Fibroblast of the aortic adventitia (primary cell): ENCODE data around the gene FBRSL1. TPM values are rescaled to one million over a fixed set of nuclear protein-coding genes. Genes with fewer than 3 reads are reported as not detected.

Source experiments
- DNase-seq: peaks from one replicate; pipeline ENCODE4 v3.0.0-alpha.2; 2010; ENCODE audit warnings: low read depth
- H3K4me3 ChIP-seq: 2 replicates; pipeline ENCODE4 v1.5.1; 2011; ENCODE audit warnings: low read depth, mild to moderate bottlenecking, control low read depth, low read length, moderate library complexity
- CTCF ChIP-seq: IDR thresholded peaks from 2 replicates; pipeline ENCODE4 v1.5.1; 2011; ENCODE audit warnings: mild to moderate bottlenecking, low read length, control low read depth, inconsistent platforms; ENCODE audit not compliant: insufficient read depth
- total RNA-seq: library from RNA; depleted of rRNA; stranded (reverse); fragments of >200 nt; gene quantifications from 2 replicates; pipeline ENCODE4 v1.2.3, GENCODE V29; 2012; ENCODE audit warnings: low replicate concordance

Gene FBRSL1
- total RNA-seq, 1 donor, result 5.2 TPM

DNA sequence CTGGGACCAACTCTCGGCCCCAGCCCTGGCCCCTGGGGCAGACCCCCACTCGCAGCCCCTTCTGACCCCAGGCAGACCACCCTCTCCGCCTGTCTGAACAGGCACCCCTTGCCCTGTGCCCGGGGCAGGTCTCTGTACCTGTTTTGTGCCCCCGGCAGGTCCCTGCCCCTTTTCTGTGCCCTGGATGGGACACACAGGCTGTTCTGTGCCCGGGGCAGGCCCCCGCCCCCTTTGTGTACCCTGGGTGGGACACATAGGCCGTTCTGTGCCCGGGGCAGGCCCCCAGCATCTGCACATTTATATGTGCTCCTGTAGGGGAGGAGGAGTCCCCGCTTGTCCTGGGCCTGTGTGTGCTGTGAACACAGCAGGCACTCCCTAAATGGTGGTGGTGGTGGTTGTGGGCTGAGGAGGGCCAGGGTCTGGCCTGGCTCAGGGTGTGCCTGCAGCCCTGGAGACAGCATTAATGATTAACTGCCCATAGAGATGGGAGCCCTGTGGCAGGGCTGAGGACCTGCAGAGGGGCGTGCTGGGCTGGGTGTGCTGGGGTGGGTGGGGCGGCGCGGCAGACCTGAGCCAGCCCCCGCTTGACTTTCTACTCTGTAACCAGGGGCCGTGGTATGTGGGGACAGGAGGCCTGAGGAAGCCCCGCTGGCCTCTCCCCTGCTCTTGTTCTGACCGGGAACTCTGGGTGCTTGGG is 3.7 kb downstream of the FBRSL1 start:
- TF ChIP-seq CTCF, result no peak
- H3K4me3 ChIP-seq, result no peak overlapping the region
- no peak for DNase-seq

DNA sequence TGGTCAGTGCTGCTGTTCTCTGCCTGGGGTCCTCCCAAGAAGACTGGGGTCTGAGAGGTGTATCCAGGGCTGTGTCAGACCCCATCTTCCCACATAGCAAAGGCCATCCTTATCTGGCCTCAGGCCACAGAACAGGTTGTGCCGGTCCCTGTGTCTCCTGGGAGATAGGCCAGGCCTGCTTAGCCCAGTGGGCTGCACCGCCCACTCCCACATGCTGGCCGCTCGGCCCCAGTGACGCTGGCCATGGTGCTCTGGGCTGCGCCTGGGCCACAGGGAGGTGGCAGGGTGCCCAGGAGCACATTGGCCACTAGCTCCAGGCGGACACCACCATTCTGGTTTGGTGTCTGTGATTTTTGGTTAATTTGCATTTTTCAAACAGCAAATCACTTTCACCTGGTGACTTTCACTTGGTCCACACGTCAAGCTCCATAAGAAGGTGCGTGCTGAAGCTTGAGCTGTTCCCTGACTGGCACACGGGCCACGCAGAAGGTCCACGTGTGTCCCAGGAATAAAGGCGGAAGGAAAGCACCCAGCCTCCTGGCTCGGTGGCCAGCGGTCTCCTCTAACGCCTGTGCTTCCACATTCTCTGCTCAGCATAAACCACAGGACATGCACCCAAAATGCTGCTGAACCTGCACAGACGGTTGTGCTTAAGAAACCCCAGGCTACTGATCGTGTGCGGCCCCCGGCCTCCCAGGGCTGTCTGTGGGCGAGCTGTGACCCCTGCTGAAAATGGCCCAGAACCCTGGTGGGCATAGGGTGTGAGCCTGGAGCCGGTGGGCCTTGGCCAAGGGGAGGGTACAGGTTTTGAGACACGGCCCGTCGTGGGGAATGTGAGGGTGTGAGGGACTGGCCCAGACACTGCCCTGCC is 4.6 kb downstream of the FBRSL1 start:
- DNase-seq, result no peak
- TF ChIP-seq CTCF, result no peak
- H3K4me3 ChIP-seq, result no peak overlapping the region

GRCh38 chr12:132495165-132495544 is 5.2 kb downstream of the FBRSL1 start:
- TF ChIP-seq CTCF, result no peak
- DNase-seq, result no peak

DNA sequence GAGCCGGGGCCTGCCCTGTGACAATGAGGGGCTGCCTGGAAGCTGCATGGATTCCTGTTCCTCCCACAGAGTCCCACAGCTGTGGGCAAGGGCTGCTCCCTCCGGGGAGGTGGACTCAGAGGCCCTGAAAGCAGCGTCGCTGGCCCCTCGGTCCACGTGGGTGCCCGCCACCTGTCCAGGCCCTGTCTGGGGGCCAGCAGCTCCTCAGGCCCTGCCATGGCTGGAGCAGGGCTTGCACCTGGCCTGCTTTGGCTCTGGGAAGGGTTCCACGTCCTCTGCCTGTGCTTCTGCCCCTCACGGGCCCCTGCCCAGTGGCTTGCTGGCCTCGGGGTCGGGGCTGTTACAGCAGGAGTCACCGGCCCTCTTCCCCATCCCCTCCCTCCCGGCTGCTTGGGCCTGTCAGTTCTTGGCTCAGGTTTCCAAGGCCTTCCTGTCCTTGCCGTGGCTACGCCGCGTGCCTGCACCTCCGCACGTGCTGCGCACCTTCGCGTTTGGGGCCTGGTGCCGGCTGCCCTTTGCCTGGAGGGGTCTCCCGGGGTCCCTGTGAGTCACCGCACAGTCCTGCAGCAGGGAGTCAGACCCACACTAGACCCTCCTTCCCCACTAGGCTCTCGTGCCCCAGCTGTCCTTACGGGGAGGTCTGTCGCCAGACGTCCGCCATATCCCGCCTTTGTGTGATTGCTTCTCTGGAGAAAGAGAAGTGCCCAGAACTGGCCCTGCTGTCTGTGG is 5.8 kb downstream of the FBRSL1 start:
- no peak for TF ChIP-seq CTCF
- no peak for DNase-seq
- H3K4me3 ChIP-seq, result no peak overlapping the region

More at GRCh38 chr12:132495165-132495544, 5.2 kb downstream of the FBRSL1 start:
- no peak overlapping the region for H3K4me3 ChIP-seq

GRCh38 chr12:132496358-132496669 is 6.4 kb downstream of the FBRSL1 start:
- DNase-seq, result no peak
- H3K4me3 ChIP-seq, result no peak overlapping the region
- no peak for TF ChIP-seq CTCF

GRCh38 chr12:132496710-132497109 is 6.8 kb downstream of the FBRSL1 start:
- H3K4me3 ChIP-seq, result no peak overlapping the region
- no peak for DNase-seq
- TF ChIP-seq CTCF, result no peak
